ENCODE results near the gene CPEB1. TPM values are rescaled to one million over a fixed set of nuclear protein-coding genes. Genes with fewer than 3 reads are reported as not detected.
A peak's percentile ranks its signal among the peaks of the same experiment; 100 is the strongest.

The CPEB1 gene
- total RNA-seq, 2 experiments from 2014 or later, result 1.2 to 1.6 TPM

- no peak for TF ChIP-seq CTCF (IDR thresholded peaks at IDR 0.05)
- peak; percentile 37 for ATAC-seq
- Mint-ChIP-seq H3K27me3 (peaks cover 17% of the 10 kb centered on the region), H3K36me3 (ENCODE audit: low read depth) (no peaks in the 10 kb centered on the region), H3K9me3 (no peaks in the 10 kb centered on the region), H3K4me1 (ENCODE audit: low read depth) (no peaks in the 10 kb centered on the region), H3K4me3 (no peak overlapping the region), H3K27ac (no peak overlapping the region)
- peak; percentile 3 for DNase-seq
- intact Hi-C loops (cut with micrococcal nuclease), result no loop called here
- ChIA-PET POLR2A (no interaction called here), CTCF (interaction anchor here (1.1 kb wide), 1 partner anchor 24 kb away, joined by 3 read pairs; no protein-coding TSS in a partner anchor)
Measured at GRCh38 chr15:82571722-82572222, 75.4 kb downstream of the CPEB1 start.

GRCh38 chr15:82570721-82571508 lies 76.2 kb downstream of the CPEB1 start:
- ATAC-seq (no peak), DNase-seq (no peak)
- intact Hi-C loops (cut with micrococcal nuclease), result no loop called here
- Mint-ChIP-seq H3K4me3 (no peak overlapping the region), H3K27me3 (peaks cover 17% of the 10 kb centered on the region), H3K27ac (no peak overlapping the region), H3K9me3 (no peaks in the 10 kb centered on the region), H3K4me1 (ENCODE audit: low read depth) (no peaks in the 10 kb centered on the region), H3K36me3 (ENCODE audit: low read depth) (no peaks in the 10 kb centered on the region)
- POLR2A ChIA-PET, result no interaction called here
- CTCF ChIA-PET, result no interaction called here
- no peak for TF ChIP-seq CTCF (IDR thresholded peaks at IDR 0.05)

- DNase-seq, result no peak
- Mint-ChIP-seq H3K27ac (no peak overlapping the region), H3K27me3 (peaks cover 17% of the 10 kb centered on the region), H3K36me3 (ENCODE audit: low read depth) (no peaks in the 10 kb centered on the region), H3K4me1 (ENCODE audit: low read depth) (no peaks in the 10 kb centered on the region), H3K4me3 (no peak overlapping the region), H3K9me3 (no peaks in the 10 kb centered on the region)
- intact Hi-C loops (cut with micrococcal nuclease), result no loop called here
- TF ChIP-seq CTCF (IDR thresholded peaks at IDR 0.05), result no peak
- ATAC-seq, result no peak
- ChIA-PET CTCF (interaction anchor here (1.2 kb wide), 1 partner anchor 39 kb away, joined by 4 read pairs; no protein-coding TSS in a partner anchor), POLR2A (interaction anchor here (0.5 to 0.9 kb wide), 2 partner anchors 11 to 247 kb away, joined by 3 read pairs; no protein-coding TSS in a partner anchor)
Measured at GRCh38 chr15:82569834-82570233, 77.3 kb downstream of the CPEB1 start.

- Mint-ChIP-seq H3K36me3 (ENCODE audit: low read depth) (no peaks in the 10 kb centered on the region), H3K27me3 (peaks cover 17% of the 10 kb centered on the region), H3K9me3 (no peaks in the 10 kb centered on the region), H3K4me1 (ENCODE audit: low read depth) (no peaks in the 10 kb centered on the region), H3K27ac (no peak overlapping the region), H3K4me3 (no peak overlapping the region)
- ATAC-seq (no peak), DNase-seq (no peak)
- TF ChIP-seq CTCF (IDR thresholded peaks at IDR 0.05), result no peak
- ChIA-PET CTCF (interaction anchor here (1.2 kb wide), 1 partner anchor 38 kb away, joined by 4 read pairs; no protein-coding TSS in a partner anchor), POLR2A (interaction anchor here (0.9 kb wide), 1 partner anchor 12 kb away, joined by 3 read pairs; no protein-coding TSS in a partner anchor)
- intact Hi-C loops (cut with micrococcal nuclease), result no loop called here
Measured at GRCh38 chr15:82568986-82569385, 78.2 kb downstream of the CPEB1 start.

GRCh38 chr15:82567661-82568060 lies 79.5 kb downstream of the CPEB1 start:
- H3K36me3 Mint-ChIP-seq (ENCODE audit: low read depth), result no peaks in the 10 kb centered on the region
- H3K4me1 Mint-ChIP-seq (ENCODE audit: low read depth), result no peaks in the 10 kb centered on the region
- ChIA-PET POLR2A (no interaction called here), CTCF (no interaction called here)
- DNase-seq, result no peak
- intact Hi-C loops (cut with micrococcal nuclease), result no loop called here
- ATAC-seq, result no peak
- no peaks in the 10 kb centered on the region for H3K9me3 Mint-ChIP-seq
- peaks cover 9% of the 10 kb centered on the region for H3K27me3 Mint-ChIP-seq
- no peak overlapping the region for H3K4me3 Mint-ChIP-seq
- no peak overlapping the region for H3K27ac Mint-ChIP-seq
- TF ChIP-seq CTCF (IDR thresholded peaks at IDR 0.05), result no peak

Measured in activated CD8-positive, alpha-beta T cell treated with anti-CD3 and anti-CD28 coated beads for 36 hours (primary cell).